A549 treated with AZD9567 at 1 μM for 4 hours (cell line): ENCODE measurements around the gene GNG14. TPM values are rescaled to one million over a fixed set of nuclear protein-coding genes. Genes with fewer than 3 reads are reported as not detected.

Source experiments
- total RNA-seq: library from RNA; stranded (reverse); fragments of 200-300 nt; extraction: Qiagen RNA extraction; gene quantifications from 5 replicates; pipeline ENCODE4 v1.2.3, GENCODE V29; 2022; ENCODE audit not compliant: insufficient read depth

The GNG14 gene
- total RNA-seq, result not detected in 5 replicates

GRCh38 chr19:12687496-12688196 is at the start of gene GNG14:
GNG14 (plus strand) TSS chr19:12687998; CDS start chr19:12688049, 51 bp downstream.

GRCh38 chr19:12666265-12667048 is 21.3 kb upstream of the GNG14 start, which contains the start of the genes MAN2B1 and WDR83:
MAN2B1 (minus strand) TSS chr19:12666742; CDS start chr19:12666701, 41 bp downstream.
WDR83 (plus strand) TSS chr19:12666807; CDS start chr19:12669791, 2,984 bp downstream.

GRCh38 chr19:12681074-12681987 is 6.5 kb upstream of the GNG14 start, which contains the start of gene DHPS:
DHPS (minus strand) TSS chr19:12681880; CDS start chr19:12681766, 114 bp downstream.

GRCh38 chr19:12696366-12697335 is 8.9 kb downstream of the GNG14 start, which contains the start of gene FBXW9:
FBXW9 (minus strand) TSS chr19:12696631; CDS start chr19:12696581, 50 bp downstream.

GRCh38 chr19:12723641-12724426 is 36.0 kb downstream of the GNG14 start, which contains the start of gene TNPO2:
TNPO2 (minus strand) TSS chr19:12723932; CDS start chr19:12720977, 2,955 bp downstream.

GRCh38 chr19:12736995-12737834 is 49.4 kb downstream of the GNG14 start, which contains the start of gene GET3:
GET3 (plus strand) TSS chr19:12737497; CDS start chr19:12737506, 9 bp downstream.

Other genes starting within 250 kb of the GNG14 start
- gene ZNF443, start 247.0 kb upstream of the GNG14 start, total RNA-seq, result 0.93 to 1.1 TPM (median 1.0 TPM) in 5 replicates
- gene ZNF709, start 203.2 kb upstream of the GNG14 start, total RNA-seq, result not detected in 5 replicates
- 1.8 to 2.4 TPM (median 2.1 TPM) in 5 replicates for gene ZNF564, start 136.5 kb upstream of the GNG14 start, total RNA-seq
- gene ZNF490, start 77.2 kb upstream of the GNG14 start, total RNA-seq, result 0.54 to 3.3 TPM (median 0.66 TPM) in 5 replicates
- 4.5 to 11.0 TPM (median 5.7 TPM) in 5 replicates for gene ZNF791, start 77.1 kb upstream of the GNG14 start, total RNA-seq
- gene MAN2B1, start 21.3 kb upstream of the GNG14 start, total RNA-seq, result 19.1 to 30.7 TPM (median 22.0 TPM) in 5 replicates
- gene WDR83, start 21.2 kb upstream of the GNG14 start, total RNA-seq, result 8.4 to 11.5 TPM (median 10.0 TPM) in 5 replicates
- gene DHPS, start 6.1 kb upstream of the GNG14 start, total RNA-seq, result 29.7 to 49.1 TPM (median 48.2 TPM) in 5 replicates
- gene FBXW9, start 8.6 kb downstream of the GNG14 start, total RNA-seq, result 11.4 to 14.6 TPM (median 13.9 TPM) in 5 replicates
- gene TNPO2, start 35.9 kb downstream of the GNG14 start, total RNA-seq, result 31.3 to 35.3 TPM (median 33.6 TPM) in 5 replicates
- gene TRIR, start 46.7 kb downstream of the GNG14 start, total RNA-seq, result 118 to 201 TPM (median 193 TPM) in 5 replicates
- 83.8 to 103 TPM (median 99.2 TPM) in 5 replicates for gene GET3, start 49.5 kb downstream of the GNG14 start, total RNA-seq
- 0.59 to 1.0 TPM (median 0.79 TPM) in 4 of 5 replicates, not detected in the other for gene BEST2, start 63.8 kb downstream of the GNG14 start, total RNA-seq
- 9.8 to 14.0 TPM (median 12.8 TPM) in 5 replicates for gene HOOK2, start 87.6 kb downstream of the GNG14 start, total RNA-seq
- gene JUNB, start 103.5 kb downstream of the GNG14 start, total RNA-seq, result 110 to 185 TPM (median 160 TPM) in 5 replicates
- 0.47 to 0.91 TPM (median 0.66 TPM) in 4 of 5 replicates, not detected in the other for gene PRDX2, start 113.8 kb downstream of the GNG14 start, total RNA-seq
- 9.1 to 13.7 TPM (median 11.8 TPM) in 4 of 5 replicates, not detected in the other for gene THSD8, start 114.1 kb downstream of the GNG14 start, total RNA-seq
- 39.4 to 50.4 TPM (median 46.8 TPM) in 5 replicates for gene RNASEH2A, start 118.6 kb downstream of the GNG14 start, total RNA-seq
- gene RTBDN, start 146.6 kb downstream of the GNG14 start, total RNA-seq, result 0.08 to 0.09 TPM in 2 of 5 replicates, not detected in the others
- gene MAST1, start 150.5 kb downstream of the GNG14 start, total RNA-seq, result 1.5 to 7.0 TPM (median 1.7 TPM) in 5 replicates
- gene DNASE2, start 193.5 kb downstream of the GNG14 start, total RNA-seq, result 28.6 to 36.5 TPM (median 29.7 TPM) in 5 replicates
- 0.05 to 0.07 TPM in 2 of 5 replicates, not detected in the others for gene KLF1, start 199.2 kb downstream of the GNG14 start, total RNA-seq
- 9.2 to 21.4 TPM (median 9.9 TPM) in 5 replicates for gene GCDH, start 203.2 kb downstream of the GNG14 start, total RNA-seq
- gene SYCE2, start 231.3 kb downstream of the GNG14 start, total RNA-seq, result 0.25 to 1.8 TPM (median 0.42 TPM) in 5 replicates
- gene FARSA, start 245.7 kb downstream of the GNG14 start, total RNA-seq, result 60.5 to 80.0 TPM (median 74.4 TPM) in 5 replicates